Keratinocyte (primary cell): ENCODE results near the gene GAREM1.

Source experiments
- EZH2 ChIP-seq: IDR thresholded peaks from one replicate; pipeline ENCODE4 v1.6.1; 2012; ENCODE audit warnings: inconsistent platforms, mild to moderate bottlenecking, low read length, moderate library complexity
- TF ChIP-seq, protein P1 (sequence below), 3 experiments: IDR thresholded peaks in 1 of 3; conservative IDR thresholded peaks in 1 of 3; optimal IDR thresholded peaks in 1 of 3; 2 replicates in 2 of 3; 3 replicates in 1 of 3; pipeline versions ENCODE3 to v1.5.1; 2011; ENCODE audit warnings: low read length in 3 of 3, mild to moderate bottlenecking in 3 of 3, moderate library complexity in 2 of 3, control low read depth in 1 of 3, inconsistent platforms in 1 of 3; ENCODE audit not compliant: insufficient read depth in 2 of 3; ENCODE audit errors: extremely low read depth in 1 of 3

DNA sequence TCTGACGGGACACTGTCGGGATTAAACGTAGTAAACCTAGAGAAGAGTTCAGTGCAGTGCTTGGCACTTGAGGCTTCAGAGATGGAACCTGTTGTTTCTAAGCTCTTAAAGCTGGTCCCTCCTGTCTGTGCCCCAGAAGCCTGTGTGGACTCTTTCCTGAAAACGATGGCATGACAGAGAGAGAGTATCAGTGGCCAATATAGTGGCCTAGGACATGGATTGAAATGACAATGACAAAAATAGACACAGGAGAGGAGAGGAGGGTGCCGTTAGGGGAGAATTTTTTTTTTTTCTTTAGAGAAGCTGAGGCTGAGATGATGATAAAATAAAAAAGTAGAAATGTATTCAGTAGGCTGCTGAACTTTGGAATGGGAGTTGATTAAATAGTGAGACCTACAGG lies 138.0 kb downstream of the GAREM1 start:
- TF ChIP-seq, protein P1, sequence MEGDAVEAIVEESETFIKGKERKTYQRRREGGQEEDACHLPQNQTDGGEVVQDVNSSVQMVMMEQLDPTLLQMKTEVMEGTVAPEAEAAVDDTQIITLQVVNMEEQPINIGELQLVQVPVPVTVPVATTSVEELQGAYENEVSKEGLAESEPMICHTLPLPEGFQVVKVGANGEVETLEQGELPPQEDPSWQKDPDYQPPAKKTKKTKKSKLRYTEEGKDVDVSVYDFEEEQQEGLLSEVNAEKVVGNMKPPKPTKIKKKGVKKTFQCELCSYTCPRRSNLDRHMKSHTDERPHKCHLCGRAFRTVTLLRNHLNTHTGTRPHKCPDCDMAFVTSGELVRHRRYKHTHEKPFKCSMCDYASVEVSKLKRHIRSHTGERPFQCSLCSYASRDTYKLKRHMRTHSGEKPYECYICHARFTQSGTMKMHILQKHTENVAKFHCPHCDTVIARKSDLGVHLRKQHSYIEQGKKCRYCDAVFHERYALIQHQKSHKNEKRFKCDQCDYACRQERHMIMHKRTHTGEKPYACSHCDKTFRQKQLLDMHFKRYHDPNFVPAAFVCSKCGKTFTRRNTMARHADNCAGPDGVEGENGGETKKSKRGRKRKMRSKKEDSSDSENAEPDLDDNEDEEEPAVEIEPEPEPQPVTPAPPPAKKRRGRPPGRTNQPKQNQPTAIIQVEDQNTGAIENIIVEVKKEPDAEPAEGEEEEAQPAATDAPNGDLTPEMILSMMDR (optimal IDR thresholded peaks at IDR 0.05 in 1 of 3, IDR thresholded peaks at IDR 0.05 in 1 of 3, conservative IDR thresholded peaks at IDR 0.05 in 1 of 3; ENCODE audit: extremely low read depth in 1 of 3, insufficient read depth in 2 of 3, low read length in 3 of 3) = no peak
- no peak for TF ChIP-seq EZH2
